PC-3 (cell line): ENCODE results near the gene NDRG4. TPM values are rescaled to one million over a fixed set of nuclear protein-coding genes. Genes with fewer than 3 reads are reported as not detected.

Experiments
- ATAC-seq: fragments of 200-7000 bp; cut with Tn5 transposase; 2 replicates; pipeline ENCODE4 v1.9.1; 2020; ENCODE audit warnings: mild to moderate bottlenecking, moderate library complexity
- BruUV-seq: library from RNA; stranded (reverse); fragments of 400-500 nt; replicated peaks from 2 replicates; lab custom pipeline; 2021; lab: Mats Ljungman, UMichigan
- CTCF ChIA-PET: fragments of 300-600 bp; sonication (Branson Sonifier 250); formaldehyde crosslinking; loops from one replicate; lab custom pipeline; 2022; ENCODE audit warnings: antibody characterized with exemption; lab: Charles Lee
- POLR2A ChIA-PET: fragments of 300-600 bp; sonication (Branson Sonifier 250); formaldehyde crosslinking; loops from one replicate; lab custom pipeline; 2022; ENCODE audit warnings: antibody characterized with exemption; ENCODE audit not compliant: unreplicated experiment; lab: Charles Lee
- DNase-seq: peaks from one replicate; pipeline ENCODE4 v3.0.0-alpha.2; 2015
- H2AFZ ChIP-seq: fragments of 300-600 bp; sonication (generic); 2 replicates; pipeline ENCODE4 v1.6.0; 2016; ENCODE audit warnings: antibody characterized with exemption, low read length
- H3F3A ChIP-seq: fragments of 300-600 bp; sonication (generic); one replicate; pipeline ENCODE4 v1.6.0; 2017; ENCODE audit warnings: antibody characterized with exemption, low read length, control low read depth, mild to moderate bottlenecking; ENCODE audit not compliant: unreplicated experiment
- H3K27ac ChIP-seq: fragments of 300-600 bp; sonication (generic); 2 replicates; pipeline ENCODE4 v1.5.1; 2016; ENCODE audit warnings: mild to moderate bottlenecking, low read length
- H3K27me3 ChIP-seq: fragments of 300-600 bp; sonication (generic); 2 replicates; pipeline ENCODE4 v1.6.1; 2016; ENCODE audit warnings: low read length, mixed read lengths
- H3K36me3 ChIP-seq: fragments of 300-600 bp; sonication (generic); 2 replicates; pipeline ENCODE4 v1.6.1; 2016; ENCODE audit warnings: low read depth, mixed run types, low read length, mixed read lengths
- H3K4me1 ChIP-seq: fragments of 300-600 bp; sonication (generic); 2 replicates; pipeline ENCODE4 v1.5.1; 2016; ENCODE audit warnings: low read length; ENCODE audit not compliant: insufficient read depth
- H3K4me2 ChIP-seq: fragments of 300-600 bp; sonication (generic); 2 replicates; pipeline ENCODE4 v1.6.0; 2016; ENCODE audit warnings: low read length
- H3K4me3 ChIP-seq: fragments of 300-600 bp; sonication (generic); 2 replicates; pipeline ENCODE4 v1.5.1; 2016; ENCODE audit warnings: mild to moderate bottlenecking, low read length, mixed read lengths
- H3K79me2 ChIP-seq: fragments of 300-600 bp; sonication (generic); 2 replicates; pipeline ENCODE4 v1.6.1; 2017; ENCODE audit warnings: low read length, mixed read lengths
- H3K9ac ChIP-seq: fragments of 300-600 bp; sonication (generic); 2 replicates; pipeline ENCODE4 v1.6.0; 2016; ENCODE audit warnings: mild to moderate bottlenecking, low read length
- H3K9me2 ChIP-seq: fragments of 300-600 bp; sonication (generic); replicated peaks from 2 replicates; pipeline ENCODE4 v1.6.1; 2016; ENCODE audit warnings: mixed run types, low read length, mixed read lengths
- H3K9me3 ChIP-seq: fragments of 300-600 bp; sonication (generic); 2 replicates; pipeline ENCODE4 v1.6.1; 2016; ENCODE audit warnings: low read length, mixed read lengths
- H4K20me1 ChIP-seq: fragments of 300-600 bp; sonication (generic); 2 replicates; pipeline ENCODE4 v1.6.1; 2016; ENCODE audit warnings: low read length, mixed read lengths
- EZH2 ChIP-seq: fragments of 300-600 bp; sonication (generic); IDR thresholded peaks from one replicate; pipeline ENCODE4 v1.6.1; 2017; ENCODE audit warnings: antibody characterized with exemption, mild to moderate bottlenecking, low read length; ENCODE audit not compliant: unreplicated experiment
- EZH2phosphoT487 ChIP-seq: fragments of 300-600 bp; sonication (generic); IDR thresholded peaks from 2 replicates; pipeline ENCODE4 v1.6.1; 2018; ENCODE audit warnings: mild to moderate bottlenecking, antibody characterized with exemption, low read length, borderline replicate concordance
- intact Hi-C: fragments of 100-400 bp; cut with micrococcal nuclease; formaldehyde crosslinking; loops from 2 replicates; pipeline ENCODE4 v1.9.0; 2023
- total RNA-seq: library from RNA; depleted of rRNA; stranded (reverse); fragments of >200 nt; gene quantifications from 2 replicates; pipeline ENCODE4 v1.2.3, GENCODE V29; 2014
- TF ChIP-seq, protein P1 (sequence below): fragments of 300-600 bp; sonication (generic); conservative IDR thresholded peaks from 2 replicates; pipeline ENCODE4 v1.5.1; 2017; ENCODE audit warnings: antibody characterized with exemption, low read depth, mild to moderate bottlenecking, low read length

NDRG4 gene
- total RNA-seq, 1 experiment from 2014 or later = 26.6 TPM

DNA sequence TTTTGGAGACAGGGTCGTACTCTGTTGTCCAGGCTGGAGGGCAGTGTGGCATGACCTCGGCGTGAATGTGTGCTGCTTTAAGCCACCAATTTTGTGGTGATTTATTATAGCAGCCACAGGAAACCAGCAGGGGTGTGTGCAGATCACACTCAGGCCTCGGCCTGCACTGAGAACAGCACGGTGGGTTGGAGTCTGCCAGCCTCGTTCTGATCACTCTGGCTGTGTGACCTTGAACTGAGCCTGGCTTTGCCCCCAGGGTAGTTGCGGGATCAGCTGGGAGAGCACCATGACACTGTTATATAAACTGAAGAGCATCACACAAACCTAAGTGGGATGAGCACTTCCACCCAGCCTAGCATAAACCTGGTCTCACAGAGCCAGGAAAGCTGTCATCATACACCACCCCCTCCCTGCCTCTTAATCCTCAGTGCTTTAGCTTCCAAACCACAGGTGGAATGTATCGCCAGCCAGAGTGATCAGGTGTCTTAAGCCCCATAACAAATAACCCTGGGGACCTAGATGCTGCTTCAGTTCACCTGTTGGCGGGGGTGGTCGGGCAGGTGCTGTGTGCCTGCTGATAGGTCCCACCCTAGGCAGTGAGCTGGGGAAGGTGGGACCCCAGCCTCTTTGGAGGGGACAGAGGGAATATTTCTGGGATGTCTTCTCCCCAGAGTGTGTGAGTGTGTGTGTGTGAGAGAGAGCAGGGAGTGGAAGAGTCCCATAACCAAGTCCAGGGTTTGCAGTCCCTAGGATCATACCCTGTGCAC, 28.6 kb upstream of the NDRG4 start:
- Histone ChIP-seq H3K9me3 (no peaks in the 10 kb centered on the region), H3K9me2 (no peaks in the 10 kb centered on the region), H3F3A (no peaks in the 10 kb centered on the region), H3K9ac (no peak overlapping the region), H3K27ac (no peak overlapping the region), H3K4me2 (no peak overlapping the region), H3K4me1 (no peaks in the 10 kb centered on the region), H3K4me3 (no peak overlapping the region), H2AFZ (no peak overlapping the region), H3K36me3 (no peaks in the 10 kb centered on the region), H3K79me2 (no peaks in the 10 kb centered on the region), H4K20me1 (no peaks in the 10 kb centered on the region), H3K27me3 (no peaks in the 10 kb centered on the region)
- ATAC-seq (no peak), DNase-seq (no peak)
- POLR2A ChIA-PET = no interaction called here
- TF ChIP-seq, protein P1, sequence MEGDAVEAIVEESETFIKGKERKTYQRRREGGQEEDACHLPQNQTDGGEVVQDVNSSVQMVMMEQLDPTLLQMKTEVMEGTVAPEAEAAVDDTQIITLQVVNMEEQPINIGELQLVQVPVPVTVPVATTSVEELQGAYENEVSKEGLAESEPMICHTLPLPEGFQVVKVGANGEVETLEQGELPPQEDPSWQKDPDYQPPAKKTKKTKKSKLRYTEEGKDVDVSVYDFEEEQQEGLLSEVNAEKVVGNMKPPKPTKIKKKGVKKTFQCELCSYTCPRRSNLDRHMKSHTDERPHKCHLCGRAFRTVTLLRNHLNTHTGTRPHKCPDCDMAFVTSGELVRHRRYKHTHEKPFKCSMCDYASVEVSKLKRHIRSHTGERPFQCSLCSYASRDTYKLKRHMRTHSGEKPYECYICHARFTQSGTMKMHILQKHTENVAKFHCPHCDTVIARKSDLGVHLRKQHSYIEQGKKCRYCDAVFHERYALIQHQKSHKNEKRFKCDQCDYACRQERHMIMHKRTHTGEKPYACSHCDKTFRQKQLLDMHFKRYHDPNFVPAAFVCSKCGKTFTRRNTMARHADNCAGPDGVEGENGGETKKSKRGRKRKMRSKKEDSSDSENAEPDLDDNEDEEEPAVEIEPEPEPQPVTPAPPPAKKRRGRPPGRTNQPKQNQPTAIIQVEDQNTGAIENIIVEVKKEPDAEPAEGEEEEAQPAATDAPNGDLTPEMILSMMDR = no peak
- no peak for TF ChIP-seq EZH2phosphoT487
- CTCF ChIA-PET = no interaction called here
- BruUV-seq = no TSS peak
- intact Hi-C loops = no loop called here

GRCh38 chr16:58472266-58472665, 27.7 kb upstream of the NDRG4 start:
- ATAC-seq (no peak), DNase-seq (no peak)
- Histone ChIP-seq H3K27ac (no peak overlapping the region), H3K9me3 (no peaks in the 10 kb centered on the region), H3F3A (no peaks in the 10 kb centered on the region), H3K79me2 (no peaks in the 10 kb centered on the region), H3K27me3 (no peaks in the 10 kb centered on the region), H3K9ac (no peak overlapping the region), H3K9me2 (no peaks in the 10 kb centered on the region), H2AFZ (no peak overlapping the region), H3K4me1 (peaks cover 2% of the 10 kb centered on the region; the same call in 1 of the 2 replicates), H3K4me2 (no peak overlapping the region), H4K20me1 (no peaks in the 10 kb centered on the region), H3K36me3 (no peaks in the 10 kb centered on the region), H3K4me3 (no peak overlapping the region)
- no TSS peak for BruUV-seq
- intact Hi-C loops = no loop called here
- POLR2A ChIA-PET = no interaction called here
- CTCF ChIA-PET = no interaction called here
- TF ChIP-seq EZH2 (no peak), EZH2phosphoT487 (no peak)
- TF ChIP-seq, protein P1 = no peak

DNA sequence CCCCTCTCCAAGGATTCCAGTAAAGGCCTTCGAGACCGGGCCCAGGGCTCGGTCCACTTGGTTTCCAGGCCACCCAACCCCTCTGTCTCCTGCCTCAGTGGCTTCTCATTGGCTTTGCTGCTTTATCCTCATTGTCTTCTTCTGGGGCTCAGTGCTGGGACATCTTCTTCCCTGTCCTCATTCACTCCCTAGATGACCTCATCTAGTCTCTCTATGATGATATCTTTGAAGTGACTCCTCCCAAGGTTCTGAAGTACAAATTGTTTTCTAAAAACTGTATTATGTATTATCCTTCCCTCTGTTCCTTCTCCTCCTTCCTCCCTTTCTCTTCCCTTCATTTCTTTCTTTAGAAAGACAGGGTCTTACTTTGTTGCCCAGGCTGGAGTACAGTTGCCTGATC, 27.1 kb upstream of the NDRG4 start:
- Histone ChIP-seq H3K27ac (no peak overlapping the region), H3K9me3 (no peaks in the 10 kb centered on the region), H3K4me1 (peaks cover 7% of the 10 kb centered on the region), H2AFZ (no peak overlapping the region), H3K4me3 (no peak overlapping the region), H3F3A (no peaks in the 10 kb centered on the region), H3K36me3 (no peaks in the 10 kb centered on the region), H3K79me2 (no peaks in the 10 kb centered on the region), H3K9me2 (no peaks in the 10 kb centered on the region), H4K20me1 (no peaks in the 10 kb centered on the region), H3K27me3 (no peaks in the 10 kb centered on the region), H3K9ac (no peak overlapping the region), H3K4me2 (no peak overlapping the region)
- ATAC-seq = no peak
- TF ChIP-seq, protein P1 = no peak
- no peak for TF ChIP-seq EZH2
- no peak for TF ChIP-seq EZH2phosphoT487
- ChIA-PET POLR2A (no interaction called here), CTCF (no interaction called here)
- no peak for DNase-seq
- intact Hi-C loops = no loop called here
- BruUV-seq = no TSS peak
